ENCODE data around the gene EMP2.

Gene EMP2

GRCh38 chr16:10519929-10520868 is 60.2 kb downstream of the EMP2 start:
- no peak overlapping the region for H3K4me2 ChIP-seq (ENCODE audit: low read depth, low read length, poor library complexity, severe bottlenecking)
- H4K20me1 ChIP-seq (ENCODE audit: insufficient read depth, low read length, poor library complexity, severe bottlenecking) = no peaks in the 10 kb centered on the region
- no peaks in the 10 kb centered on the region for H3K9me3 ChIP-seq (ENCODE audit: insufficient read depth, low read depth, low read length)
- H3F3A ChIP-seq (ENCODE audit: low read depth) = no peaks in the 10 kb centered on the region
- no peak overlapping the region for H3K4me3 ChIP-seq (ENCODE audit: low read length, poor library complexity, severe bottlenecking)
- TF ChIP-seq EZH2phosphoT487 (IDR thresholded peaks at IDR 0.05; ENCODE audit: borderline replicate concordance) (no peak), CTCF (conservative IDR thresholded peaks at IDR 0.05; ENCODE audit: low read length) (no peak)
- no peaks in the 10 kb centered on the region for H3K79me2 ChIP-seq (ENCODE audit: insufficient read depth, low read length)
- H2AFZ ChIP-seq (ENCODE audit: low read length) = no peak overlapping the region
- H3K4me1 ChIP-seq (ENCODE audit: insufficient read depth, low read length, poor library complexity, severe bottlenecking) = no peaks in the 10 kb centered on the region
- no peaks in the 10 kb centered on the region for H3K27me3 ChIP-seq (ENCODE audit: insufficient read depth, low read length, poor library complexity, severe bottlenecking)
- H3K36me3 ChIP-seq (ENCODE audit: insufficient read depth, low read length) = no peaks in the 10 kb centered on the region
- no peaks in the 10 kb centered on the region for H3K9me2 ChIP-seq (replicated peaks; ENCODE audit: low read depth, low read length)
- no peak overlapping the region for H3K9ac ChIP-seq (ENCODE audit: low read depth, low read length, poor library complexity, severe bottlenecking)

DNA sequence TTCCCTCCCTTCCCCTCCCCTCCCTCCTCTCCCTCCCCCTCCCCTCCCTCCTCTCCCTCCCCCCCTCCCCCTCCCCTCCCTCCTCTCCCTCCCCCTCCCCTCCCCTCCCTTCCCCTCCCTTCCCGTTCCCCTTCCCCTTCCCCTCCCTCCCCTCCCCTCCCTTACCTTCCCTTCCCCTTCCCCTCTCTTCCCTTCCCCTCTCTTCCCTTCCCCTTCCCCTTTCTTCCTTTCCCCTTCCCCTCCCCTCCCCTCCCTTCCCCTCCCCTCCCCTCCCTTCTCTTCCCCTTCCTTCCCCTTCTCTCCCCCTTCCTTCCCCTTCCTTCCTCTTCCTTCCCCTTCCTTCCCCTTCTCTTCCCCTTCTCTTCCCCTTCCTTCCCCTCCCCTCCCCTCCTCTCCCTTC is 61.1 kb downstream of the EMP2 start:
- no peaks in the 10 kb centered on the region for H3K9me3 ChIP-seq (ENCODE audit: insufficient read depth, low read depth, low read length)
- H2AFZ ChIP-seq (ENCODE audit: low read length) = no peak overlapping the region
- no peaks in the 10 kb centered on the region for H3K9me2 ChIP-seq (replicated peaks; ENCODE audit: low read depth, low read length)
- H3F3A ChIP-seq (ENCODE audit: low read depth) = no peaks in the 10 kb centered on the region
- H3K4me1 ChIP-seq (ENCODE audit: insufficient read depth, low read length, poor library complexity, severe bottlenecking) = no peaks in the 10 kb centered on the region
- no peak overlapping the region for H3K4me2 ChIP-seq (ENCODE audit: low read depth, low read length, poor library complexity, severe bottlenecking)
- H3K9ac ChIP-seq (ENCODE audit: low read depth, low read length, poor library complexity, severe bottlenecking) = no peak overlapping the region
- H3K27me3 ChIP-seq (ENCODE audit: insufficient read depth, low read length, poor library complexity, severe bottlenecking) = no peaks in the 10 kb centered on the region
- no peak for TF ChIP-seq CTCF (conservative IDR thresholded peaks at IDR 0.05; ENCODE audit: low read length)
- no peak for TF ChIP-seq EZH2phosphoT487 (IDR thresholded peaks at IDR 0.05; ENCODE audit: borderline replicate concordance)
- no peaks in the 10 kb centered on the region for H3K79me2 ChIP-seq (ENCODE audit: insufficient read depth, low read length)
- H3K4me3 ChIP-seq (ENCODE audit: low read length, poor library complexity, severe bottlenecking) = no peak overlapping the region
- no peaks in the 10 kb centered on the region for H4K20me1 ChIP-seq (ENCODE audit: insufficient read depth, low read length, poor library complexity, severe bottlenecking)
- H3K36me3 ChIP-seq (ENCODE audit: insufficient read depth, low read length) = no peaks in the 10 kb centered on the region

GRCh38 chr16:10518479-10519041 is 61.8 kb downstream of the EMP2 start:
- H3K36me3 ChIP-seq (ENCODE audit: insufficient read depth, low read length) = no peaks in the 10 kb centered on the region
- H3K27me3 ChIP-seq (ENCODE audit: insufficient read depth, low read length, poor library complexity, severe bottlenecking) = no peaks in the 10 kb centered on the region
- H3K4me3 ChIP-seq (ENCODE audit: low read length, poor library complexity, severe bottlenecking) = no peak overlapping the region
- no peaks in the 10 kb centered on the region for H3K79me2 ChIP-seq (ENCODE audit: insufficient read depth, low read length)
- no peak overlapping the region for H3K4me2 ChIP-seq (ENCODE audit: low read depth, low read length, poor library complexity, severe bottlenecking)
- H3F3A ChIP-seq (ENCODE audit: low read depth) = no peaks in the 10 kb centered on the region
- no peaks in the 10 kb centered on the region for H3K9me3 ChIP-seq (ENCODE audit: insufficient read depth, low read depth, low read length)
- no peaks in the 10 kb centered on the region for H3K4me1 ChIP-seq (ENCODE audit: insufficient read depth, low read length, poor library complexity, severe bottlenecking)
- no peak overlapping the region for H3K9ac ChIP-seq (ENCODE audit: low read depth, low read length, poor library complexity, severe bottlenecking)
- no peaks in the 10 kb centered on the region for H3K9me2 ChIP-seq (replicated peaks; ENCODE audit: low read depth, low read length)
- TF ChIP-seq EZH2phosphoT487 (IDR thresholded peaks at IDR 0.05; ENCODE audit: borderline replicate concordance) (no peak), CTCF (conservative IDR thresholded peaks at IDR 0.05; ENCODE audit: low read length) (no peak)
- H2AFZ ChIP-seq (ENCODE audit: low read length) = no peak overlapping the region
- no peaks in the 10 kb centered on the region for H4K20me1 ChIP-seq (ENCODE audit: insufficient read depth, low read length, poor library complexity, severe bottlenecking)

Data from Loucy (cell line).